T-helper 2 cell (primary cell): ENCODE results near the gene PSMB10.
"Not testable (repeated sequence)": the region's sequence is repeated elsewhere in the genome, so short reads cannot be mapped to it uniquely, and the experiment has no call there.

Source experiments
- DNase-seq, 5 experiments: peaks; one replicate each; pipeline versions ENCODE4 v3.0.0 to v3.0.0-alpha.2; 2012 to 2022

Gene PSMB10

GRCh38 chr16:67941469-67942199 is 5.0 kb upstream of the PSMB10 start:
- DNase-seq, result no peak

GRCh38 chr16:67940446-67941089 is 3.9 kb upstream of the PSMB10 start:
- no peak for DNase-seq

- peak in 3 of 5 experiments; percentile 16 to 43 (median 19) for DNase-seq
Measured at GRCh38 chr16:67939507-67940445, 3.1 kb upstream of the PSMB10 start.

DNA sequence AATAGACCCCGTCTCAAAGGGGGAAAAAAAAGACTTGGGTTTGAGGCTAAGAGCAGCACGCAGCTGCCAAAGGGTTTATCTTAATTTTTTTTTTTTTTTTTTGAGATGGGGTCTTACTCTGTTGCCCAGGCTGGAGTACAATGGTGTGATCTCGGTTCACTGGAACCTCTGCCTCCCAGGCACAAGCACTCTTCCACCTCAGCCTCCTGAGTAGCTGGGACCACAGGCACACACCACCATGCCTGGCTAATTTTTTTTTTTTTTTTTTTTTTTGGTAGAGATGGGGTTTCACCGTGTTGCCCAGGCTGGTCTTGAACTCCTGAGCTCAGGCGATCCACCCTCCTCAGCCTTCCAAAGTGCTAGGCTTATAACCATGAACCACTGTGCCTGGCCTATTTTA is 1.1 kb upstream of the PSMB10 start:
- DNase-seq, result not testable (repeated sequence)

DNA sequence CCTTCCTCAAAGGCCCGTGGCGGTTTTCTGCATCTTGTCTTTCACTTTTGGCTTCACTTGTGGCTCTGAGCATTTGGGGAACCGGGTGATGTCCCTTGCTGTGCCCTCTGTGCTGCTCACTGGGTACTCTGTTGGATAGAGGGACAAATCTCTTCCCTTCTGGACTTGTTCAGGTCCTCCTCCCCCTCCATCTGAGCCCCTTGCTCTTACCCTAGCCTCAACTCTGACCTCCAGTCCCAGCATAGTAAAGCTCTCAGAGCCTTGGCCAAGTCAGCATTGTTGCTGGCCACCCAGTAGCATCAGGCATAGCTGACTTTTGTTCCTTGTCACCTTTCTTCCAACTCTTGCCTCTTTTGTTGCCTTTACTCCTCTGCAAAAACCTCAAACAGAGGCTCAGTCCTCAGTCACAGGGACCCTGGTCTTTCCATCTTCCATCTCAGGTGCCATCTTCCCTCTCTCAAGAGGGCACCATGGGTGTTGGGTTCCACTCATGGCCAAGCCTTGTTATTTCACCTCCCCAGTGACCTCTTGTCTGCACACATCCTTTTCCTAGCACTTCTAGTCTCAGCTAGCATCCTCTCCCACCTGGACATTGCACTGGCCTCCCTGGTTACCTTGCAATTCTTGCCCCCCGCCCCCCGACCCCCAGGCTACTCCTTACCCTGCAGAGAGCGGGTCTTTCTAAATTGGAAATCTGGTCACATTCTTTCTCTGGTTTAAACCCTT is 393 bp upstream of the PSMB10 start:
- peak in 3 of 5 experiments; percentile 56 to 93 (median 62) for DNase-seq

DNA sequence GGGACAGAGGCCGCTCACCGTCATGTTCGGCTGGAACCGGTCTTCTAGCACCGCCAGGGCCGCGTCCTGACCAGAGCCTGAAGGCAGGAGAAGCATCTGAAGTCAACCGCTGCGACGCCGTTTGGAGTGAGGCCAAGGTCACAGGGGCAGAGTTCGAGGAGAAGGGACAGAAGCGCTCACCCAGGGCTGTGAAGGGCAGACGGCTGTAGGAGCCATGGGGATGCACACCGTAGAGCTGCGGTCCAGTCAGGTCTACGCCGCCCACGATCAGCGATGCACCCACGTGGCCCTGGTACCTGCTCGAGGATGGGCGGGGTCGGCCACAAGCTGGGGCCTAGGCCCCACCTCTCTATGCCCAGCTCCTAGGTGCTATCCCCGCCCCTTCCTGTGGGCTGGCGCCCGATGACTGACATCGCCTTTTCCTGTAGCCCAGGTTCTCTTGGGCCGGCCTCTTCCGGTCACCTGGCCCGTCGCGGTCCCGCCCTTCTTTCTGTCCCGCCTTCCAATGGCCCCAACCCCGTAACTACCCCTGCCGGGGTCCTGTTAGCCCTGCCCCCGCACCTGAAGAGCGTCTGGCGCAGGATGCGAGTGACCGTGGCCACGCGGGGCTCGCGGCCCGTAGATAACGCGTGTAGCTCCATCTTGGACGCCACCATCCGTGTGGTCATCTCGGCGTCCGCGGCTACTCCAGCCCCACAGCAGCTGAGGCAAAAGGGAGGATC is 1.1 kb downstream of the PSMB10 start:
- peak; percentile 87 to 98 (median 93) for DNase-seq

DNA sequence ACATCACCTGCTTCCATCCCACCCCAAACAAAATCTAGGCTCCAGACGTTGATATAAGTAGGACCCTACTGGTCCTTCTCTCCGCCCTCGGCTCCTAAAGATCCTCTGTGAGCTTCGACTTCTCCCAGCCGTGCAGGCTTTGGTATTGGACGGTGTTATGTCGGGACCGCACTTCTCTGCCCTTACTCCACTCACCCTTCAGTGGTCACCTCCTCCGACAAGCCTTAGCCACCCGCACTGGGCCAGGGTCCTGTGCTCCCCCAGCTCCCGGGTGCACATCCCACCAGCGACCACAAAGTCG is 1.6 kb downstream of the PSMB10 start:
- DNase-seq, result no peak

GRCh38 chr16:67934306-67935100 is 2.1 kb downstream of the PSMB10 start:
- no peak for DNase-seq

DNA sequence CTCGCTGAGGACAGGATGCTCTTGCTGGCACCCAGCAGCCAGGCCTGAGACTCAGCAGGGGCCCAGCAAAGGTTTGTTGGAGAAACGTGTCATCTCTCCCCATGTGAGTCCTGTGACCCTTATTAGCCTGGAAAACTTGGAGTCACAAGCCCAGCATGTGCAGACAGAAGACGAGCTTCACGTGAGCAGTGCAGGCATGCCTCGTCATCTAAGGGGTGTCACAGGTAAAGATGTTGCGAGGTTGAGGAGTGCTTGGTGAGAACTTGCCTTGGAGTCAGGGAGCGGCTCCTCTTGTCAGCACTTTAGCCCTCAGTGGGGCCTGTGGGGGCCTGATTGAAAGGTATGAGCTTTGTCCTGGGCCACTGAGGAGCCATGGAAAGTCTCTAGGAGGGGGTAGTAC is 2.8 kb downstream of the PSMB10 start:
- no peak for DNase-seq

GRCh38 chr16:67932462-67932840 is 4.2 kb downstream of the PSMB10 start:
- DNase-seq, result no peak

DNA sequence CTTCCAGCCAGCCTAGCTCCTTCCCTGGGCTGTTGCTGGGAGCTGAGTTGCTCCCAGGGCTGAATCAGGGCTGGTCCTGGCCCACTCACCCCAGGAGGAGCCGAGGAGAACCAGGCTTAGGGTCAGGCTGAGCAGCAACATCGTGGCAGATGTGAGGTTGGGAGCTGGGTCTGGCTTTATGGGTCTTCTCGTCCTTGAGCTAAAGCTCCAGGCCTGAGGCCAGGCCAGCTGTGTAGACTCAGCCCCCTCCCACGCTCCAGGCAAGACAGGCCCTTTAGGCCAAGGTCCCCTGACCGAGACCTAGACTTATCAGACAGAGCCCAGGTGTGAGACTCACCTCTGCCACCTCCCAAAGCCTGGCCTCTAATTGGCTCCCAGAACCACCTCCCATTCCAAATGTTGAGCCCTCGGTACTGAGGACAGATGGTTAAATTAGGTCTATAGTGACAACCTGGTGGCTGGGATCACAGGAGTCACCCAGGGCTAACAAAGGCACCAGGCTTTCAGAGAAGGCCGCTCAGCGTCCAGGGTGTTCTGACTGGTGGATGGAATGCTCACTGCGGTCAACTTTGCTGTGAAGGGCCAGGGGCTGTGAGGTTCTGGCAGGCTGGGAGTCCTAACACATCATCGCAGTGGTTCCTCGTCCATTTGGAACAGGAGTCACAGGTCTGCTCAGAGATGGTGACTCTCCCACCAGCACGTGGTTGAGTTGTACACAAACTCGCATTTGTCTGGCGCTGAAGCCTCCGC is 4.8 kb downstream of the PSMB10 start, which contains the start of gene CTRL:
Gene CTRL, minus strand, starts transcription at position 151 of the 750 bp plus-strand sequence. Its CDS starts 10 bp downstream, at position 141.
- DNase-seq, result no peak

DNA sequence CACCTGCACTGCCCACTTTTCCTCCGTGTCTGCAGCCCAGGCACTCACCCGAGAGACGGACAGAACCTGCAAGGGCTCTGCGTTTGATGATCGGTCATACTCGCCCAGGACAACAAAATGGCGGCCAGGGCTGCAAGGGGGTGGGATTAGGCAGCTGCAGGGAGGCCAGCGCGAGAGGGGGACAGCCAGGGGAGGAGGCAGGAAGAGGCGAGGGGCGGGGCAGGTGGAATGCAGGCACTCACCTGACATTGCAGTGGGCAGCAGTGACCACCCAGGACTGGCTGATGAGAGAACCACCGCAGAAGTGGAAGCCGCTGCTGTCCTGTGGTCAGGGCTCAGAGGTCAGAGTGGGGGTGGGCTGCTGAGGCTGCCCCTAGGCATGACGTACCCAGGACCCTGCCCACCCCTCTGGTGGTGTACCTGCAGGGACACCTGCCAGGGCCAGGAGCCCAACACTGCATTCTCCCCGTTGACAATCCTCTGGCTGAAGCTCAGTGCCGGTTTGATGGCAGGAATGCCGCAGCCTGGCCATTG is 5.9 kb downstream of the PSMB10 start:
- no peak for DNase-seq

GRCh38 chr16:67930191-67930590 is 6.5 kb downstream of the PSMB10 start:
- DNase-seq, result no peak

DNA sequence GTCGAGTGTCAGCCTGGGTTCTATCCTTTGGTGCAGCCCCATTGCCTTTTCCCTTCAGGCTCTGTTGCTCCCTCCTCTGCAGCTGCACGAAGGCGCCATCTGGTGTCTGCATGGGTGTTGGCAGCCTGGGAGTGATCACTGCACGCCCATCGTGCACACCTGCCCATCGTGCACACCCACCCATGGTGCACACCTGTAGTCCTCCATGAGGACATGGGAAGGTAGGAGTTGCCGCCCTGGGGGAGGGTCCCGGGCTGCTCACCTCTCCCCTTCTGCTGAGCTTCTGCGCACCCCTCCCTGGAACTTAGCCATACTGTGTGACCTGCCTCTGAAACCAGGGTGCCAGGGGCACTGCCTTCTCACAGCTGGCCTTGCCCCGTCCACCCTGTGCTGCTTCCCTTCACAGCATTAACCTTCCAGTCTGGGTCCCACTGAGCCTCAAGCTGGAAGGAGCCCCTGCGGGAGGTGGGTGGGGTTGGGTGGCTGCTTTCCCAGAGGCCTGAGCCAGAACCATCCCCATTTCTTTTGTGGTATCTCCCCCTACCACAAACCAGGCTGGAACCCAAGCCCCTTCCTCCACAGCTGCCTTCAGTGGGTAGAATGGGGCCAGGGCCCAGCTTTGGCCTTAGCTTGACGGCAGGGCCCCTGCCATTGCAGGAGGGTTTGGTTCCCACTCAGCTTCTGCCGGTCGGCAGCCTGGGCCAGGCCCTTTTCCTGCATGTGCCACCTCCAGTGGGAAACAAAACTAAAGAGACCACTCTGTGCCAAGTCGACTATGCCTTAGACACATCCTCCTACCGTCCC is 7.9 kb downstream of the PSMB10 start:
- peak; percentile 41 to 75 (median 64) for DNase-seq

DNA sequence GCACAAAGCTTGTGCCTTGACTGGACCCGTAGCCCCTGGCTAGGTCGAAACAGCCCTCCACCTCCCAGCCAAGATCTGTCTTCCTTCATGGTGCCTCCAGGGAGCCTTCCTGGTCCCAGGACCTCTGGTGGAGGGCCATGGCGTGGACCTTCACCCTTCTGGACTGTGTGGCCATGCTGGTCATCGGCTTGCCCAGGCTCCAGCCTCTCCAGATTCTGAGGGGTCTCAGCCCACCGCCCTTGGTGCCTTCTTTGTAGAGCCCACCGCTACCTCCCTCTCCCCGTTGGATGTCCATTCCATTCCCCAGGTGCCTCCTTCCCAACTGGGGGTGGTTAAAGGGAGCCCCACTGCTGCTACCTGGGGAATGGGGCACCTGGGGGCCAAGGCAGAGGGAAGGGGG is 8.5 kb downstream of the PSMB10 start:
- DNase-seq, result no peak

DNA sequence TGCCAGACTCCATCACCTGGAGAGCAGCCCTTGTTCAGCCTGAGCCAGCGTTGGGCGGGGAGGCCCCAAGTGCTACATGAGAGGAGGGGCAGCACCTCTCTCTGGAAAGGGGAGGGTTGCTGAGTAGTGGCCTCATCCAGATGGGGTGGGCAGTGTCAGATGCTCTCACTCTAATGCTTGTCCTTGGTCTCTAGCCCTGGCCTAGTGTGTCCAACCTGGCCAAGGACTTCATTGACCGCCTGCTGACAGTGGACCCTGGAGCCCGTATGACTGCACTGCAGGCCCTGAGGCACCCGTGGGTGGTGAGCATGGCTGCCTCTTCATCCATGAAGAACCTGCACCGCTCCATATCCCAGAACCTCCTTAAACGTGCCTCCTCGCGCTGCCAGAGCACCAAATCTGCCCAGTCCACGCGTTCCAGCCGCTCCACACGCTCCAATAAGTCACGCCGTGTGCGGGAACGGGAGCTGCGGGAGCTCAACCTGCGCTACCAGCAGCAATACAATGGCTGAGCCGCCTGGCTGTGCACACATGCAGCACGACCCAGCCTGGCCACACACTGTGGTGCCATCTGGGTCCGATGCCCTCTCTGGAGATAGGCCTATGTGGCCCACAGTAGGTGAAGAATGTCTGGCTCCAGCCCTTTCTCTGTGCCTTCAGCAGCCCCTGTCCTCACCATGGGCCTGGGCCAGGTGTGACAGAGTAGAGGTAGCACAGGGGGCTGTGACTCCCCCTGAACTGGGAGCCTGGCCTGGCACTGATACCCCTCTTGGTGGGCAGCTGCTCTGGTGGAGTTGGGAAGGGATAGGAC is 9.3 kb downstream of the PSMB10 start:
- no peak for DNase-seq

- DNase-seq, result no peak
Measured at GRCh38 chr16:67926181-67926750, 10.4 kb downstream of the PSMB10 start.
